Heart left ventricle (tissue), 13 donors: Measurements from ENCODE around the gene AMMECR1.

ENCODE experiments used
- POLR2A ChIP-seq, 2 donors: fragments of 450-650 bp; IDR thresholded peaks; one replicate each; pipeline ENCODE4 v1.6.1; 2017; ENCODE audit warnings: antibody characterized with exemption in 2 of 2, mild to moderate bottlenecking in 2 of 2, moderate library complexity in 2 of 2
- TF ChIP-seq, protein P1 (sequence below), 12 donors: fragments of 200-600 bp; sonication (generic) in 4 of 12; IDR thresholded peaks; one replicate each; pipeline versions ENCODE4 v1.5.0 to v1.8.0; 2018 to 2022; ENCODE audit warnings: antibody characterized with exemption in 12 of 12, mild to moderate bottlenecking in 5 of 12
- donor health status: ischemic (EF 13 %, LVEDD 7.1; RV severe dilation, severe dysfunction).
- donor health status: DM: no; HTN: yes; CAD: no.
- donor health status: DM: no; HTN: no; CAD: no.
- donor health status: ischemic (EF 25% LVEDD 6.9; RV normal size, moderate dysfunction).
- donor health status: ischemic (EF 25% LVEDD 5.7; RV mildly dilated, moderate dysfunction).
- donor health status: ischemic (EF 35%, LVEDD 5.7; RV mildly dilated, moderate dysfunction).
- donor health status: nonischemic (EF 11% LVEDD 7.7; RV severe dilation, severe dysfunction).
- donor health status: DM: yes; HTN: yes; CAD: no.
- donor health status: PGD.
- donor health status: ischemic (EF 29% LVEDD 5.4; RV normal size, mild dysfunction).
- donor health status: nonischemic (EF 23%, LVEDD 6.1; RV moderate dilation, normal function).

DNA sequence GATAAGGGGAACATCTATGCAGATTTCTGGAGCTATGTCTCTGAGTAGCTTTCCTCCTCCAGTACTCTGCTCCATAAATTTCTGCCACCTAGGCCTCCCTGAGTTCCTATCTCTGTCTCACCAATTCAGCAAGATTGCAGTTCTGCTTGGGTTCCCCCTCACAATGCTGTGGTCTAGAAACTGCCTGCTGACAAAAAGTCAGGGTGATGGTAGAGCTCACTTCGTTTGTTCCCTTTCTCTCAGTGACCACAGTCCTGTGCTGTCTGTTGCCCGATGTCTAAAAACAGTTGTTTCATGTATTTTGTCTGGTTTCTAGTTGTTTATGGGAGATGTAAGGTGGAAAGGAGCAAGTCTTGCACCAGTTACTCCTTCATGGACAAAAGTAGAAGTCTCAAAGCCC is 41.1 kb downstream of the AMMECR1 start:
- TF ChIP-seq, protein P1, sequence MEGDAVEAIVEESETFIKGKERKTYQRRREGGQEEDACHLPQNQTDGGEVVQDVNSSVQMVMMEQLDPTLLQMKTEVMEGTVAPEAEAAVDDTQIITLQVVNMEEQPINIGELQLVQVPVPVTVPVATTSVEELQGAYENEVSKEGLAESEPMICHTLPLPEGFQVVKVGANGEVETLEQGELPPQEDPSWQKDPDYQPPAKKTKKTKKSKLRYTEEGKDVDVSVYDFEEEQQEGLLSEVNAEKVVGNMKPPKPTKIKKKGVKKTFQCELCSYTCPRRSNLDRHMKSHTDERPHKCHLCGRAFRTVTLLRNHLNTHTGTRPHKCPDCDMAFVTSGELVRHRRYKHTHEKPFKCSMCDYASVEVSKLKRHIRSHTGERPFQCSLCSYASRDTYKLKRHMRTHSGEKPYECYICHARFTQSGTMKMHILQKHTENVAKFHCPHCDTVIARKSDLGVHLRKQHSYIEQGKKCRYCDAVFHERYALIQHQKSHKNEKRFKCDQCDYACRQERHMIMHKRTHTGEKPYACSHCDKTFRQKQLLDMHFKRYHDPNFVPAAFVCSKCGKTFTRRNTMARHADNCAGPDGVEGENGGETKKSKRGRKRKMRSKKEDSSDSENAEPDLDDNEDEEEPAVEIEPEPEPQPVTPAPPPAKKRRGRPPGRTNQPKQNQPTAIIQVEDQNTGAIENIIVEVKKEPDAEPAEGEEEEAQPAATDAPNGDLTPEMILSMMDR (IDR thresholded peaks at IDR 0.05), result no peak
- TF ChIP-seq POLR2A (IDR thresholded peaks at IDR 0.05), result no peak
